ENCODE measurements around the gene SERPING1.

Gene SERPING1

DNA sequence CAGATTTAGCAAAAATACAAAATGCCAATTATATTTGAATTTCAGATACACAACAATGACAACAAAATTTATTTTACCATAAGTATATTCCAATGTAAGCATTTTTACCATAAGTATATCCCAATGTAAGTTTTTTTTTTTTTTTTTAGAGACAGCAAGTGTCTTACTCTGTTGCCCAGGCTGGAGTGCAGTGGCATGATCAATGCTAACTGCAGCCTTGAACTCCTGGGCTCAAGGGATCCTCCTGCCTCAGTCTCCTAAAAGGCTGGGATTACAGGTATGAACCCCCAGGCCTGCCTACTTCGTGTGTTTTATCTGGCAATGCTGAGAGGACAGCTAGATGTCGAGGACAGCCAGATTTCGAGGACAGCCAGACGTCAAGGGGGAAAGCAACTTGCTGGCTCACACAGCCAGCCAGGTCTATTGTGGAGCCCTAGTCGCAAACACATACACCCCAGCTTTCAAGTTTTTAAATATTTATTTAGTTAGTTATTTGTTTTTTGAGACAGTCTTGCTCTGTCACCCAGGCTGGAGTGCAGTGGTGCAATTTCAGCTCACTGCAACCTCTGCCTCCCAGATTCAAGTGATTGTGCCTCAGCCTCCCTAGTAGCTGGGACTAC lies 1.1 kb upstream of the SERPING1 start:
- intact Hi-C loops (cut with DNase I): no loop called here
- DNase-seq: no peak

DNA sequence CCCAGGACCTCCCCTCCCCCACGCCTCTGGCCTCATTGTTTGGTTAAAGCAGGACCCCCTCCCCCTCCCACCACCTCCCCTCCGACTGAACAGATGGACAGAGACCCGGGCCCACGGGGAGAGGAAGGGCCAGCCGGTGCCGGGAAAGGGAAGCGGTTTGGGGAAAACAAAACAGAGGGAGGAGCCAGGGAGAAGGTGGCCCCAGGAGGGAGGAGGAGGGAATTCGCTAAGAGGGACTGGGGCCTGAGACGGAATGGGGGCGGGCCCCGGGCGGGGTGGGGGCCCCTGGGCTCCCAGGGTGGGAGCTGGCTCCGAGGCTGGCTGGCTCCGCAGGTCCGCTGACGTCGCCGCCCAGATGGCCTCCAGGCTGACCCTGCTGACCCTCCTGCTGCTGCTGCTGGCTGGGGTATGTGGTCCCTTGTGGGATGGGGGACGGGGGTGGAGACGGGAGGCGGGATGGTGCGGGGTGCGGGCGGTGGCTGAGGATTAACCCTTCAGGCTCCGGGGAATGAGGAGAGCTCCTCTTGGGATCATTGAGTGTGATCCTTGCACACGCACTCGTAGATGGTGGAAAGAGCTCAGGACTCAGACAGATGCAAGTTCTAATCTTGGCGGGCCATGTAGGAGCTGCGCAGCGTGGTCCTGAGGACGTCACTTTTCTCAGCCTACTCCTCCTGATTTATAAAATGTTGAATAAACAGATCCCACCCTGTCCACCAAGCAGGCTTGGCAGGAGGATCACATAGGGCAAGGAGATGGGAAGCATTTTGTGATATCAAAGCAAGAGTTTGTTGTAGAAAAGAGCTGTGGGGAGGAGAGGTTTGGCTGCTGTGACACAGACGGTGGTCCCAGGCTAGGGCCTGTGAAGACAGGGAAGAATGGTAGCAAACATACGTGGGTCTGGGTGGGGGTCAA lies 688 bp downstream of the SERPING1 start:
- peak; percentile 19 to 93 (median 58) for DNase-seq
- intact Hi-C loops (cut with DNase I): no loop called here

DNA sequence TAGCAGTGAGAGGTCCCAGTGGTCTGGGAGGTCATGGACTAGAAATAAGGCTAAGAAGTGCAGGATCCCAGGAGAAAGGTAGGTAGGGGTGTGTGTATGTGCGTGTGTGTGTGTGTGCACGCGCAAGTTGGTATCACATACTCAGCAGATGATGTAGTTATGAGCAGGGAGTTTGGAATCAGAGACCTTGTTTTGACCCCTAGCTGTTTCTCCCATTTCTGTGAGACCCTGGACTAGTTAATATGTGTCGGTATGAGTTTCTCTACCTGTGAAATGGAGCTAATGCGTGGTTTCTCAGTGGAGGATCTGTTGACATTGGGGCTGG lies 1.3 kb downstream of the SERPING1 start:
- intact Hi-C loops (cut with DNase I): no loop called here
- no peak for DNase-seq

DNA sequence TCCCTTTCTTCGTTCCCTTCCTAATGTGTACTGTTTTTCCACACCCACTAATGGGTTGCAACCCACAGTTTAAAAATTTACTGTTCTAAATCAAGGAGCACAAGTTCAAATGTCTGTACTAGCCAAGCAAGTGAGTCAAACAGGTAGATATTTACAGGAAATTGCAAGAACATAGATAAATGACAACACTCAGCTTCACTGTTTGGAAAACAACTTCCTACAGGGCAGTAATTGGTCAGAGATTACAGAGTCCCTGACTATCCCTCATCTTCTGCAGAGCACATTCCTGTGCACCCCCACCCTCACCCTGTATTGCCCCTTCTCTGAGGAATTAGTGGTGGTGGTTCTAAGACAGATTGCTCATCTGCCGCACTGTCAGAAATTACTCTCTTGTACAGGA lies 1.9 kb downstream of the SERPING1 start:
- intact Hi-C loops (cut with DNase I): no loop called here
- no peak for DNase-seq

DNA sequence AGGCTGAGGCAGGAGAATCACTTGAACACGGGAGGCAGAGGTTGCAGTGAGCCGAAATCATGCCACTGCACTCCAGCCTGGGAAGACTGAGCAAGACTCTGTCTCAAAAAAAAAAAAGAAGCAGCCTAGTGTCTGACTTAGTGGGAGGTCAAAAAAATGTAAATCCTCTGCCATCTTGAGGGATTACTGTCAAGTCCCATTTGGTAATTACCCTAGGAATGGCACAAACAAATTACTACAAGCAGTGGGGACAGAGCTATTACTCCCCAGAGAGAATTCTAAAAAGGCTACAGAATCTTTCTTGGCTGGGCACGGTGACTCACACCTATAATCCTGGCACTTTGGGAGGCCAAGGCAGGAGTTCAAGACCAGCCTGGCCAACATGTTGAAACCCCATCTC lies 3.8 kb downstream of the SERPING1 start:
- intact Hi-C loops (cut with DNase I): no loop called here
- DNase-seq: no peak

DNA sequence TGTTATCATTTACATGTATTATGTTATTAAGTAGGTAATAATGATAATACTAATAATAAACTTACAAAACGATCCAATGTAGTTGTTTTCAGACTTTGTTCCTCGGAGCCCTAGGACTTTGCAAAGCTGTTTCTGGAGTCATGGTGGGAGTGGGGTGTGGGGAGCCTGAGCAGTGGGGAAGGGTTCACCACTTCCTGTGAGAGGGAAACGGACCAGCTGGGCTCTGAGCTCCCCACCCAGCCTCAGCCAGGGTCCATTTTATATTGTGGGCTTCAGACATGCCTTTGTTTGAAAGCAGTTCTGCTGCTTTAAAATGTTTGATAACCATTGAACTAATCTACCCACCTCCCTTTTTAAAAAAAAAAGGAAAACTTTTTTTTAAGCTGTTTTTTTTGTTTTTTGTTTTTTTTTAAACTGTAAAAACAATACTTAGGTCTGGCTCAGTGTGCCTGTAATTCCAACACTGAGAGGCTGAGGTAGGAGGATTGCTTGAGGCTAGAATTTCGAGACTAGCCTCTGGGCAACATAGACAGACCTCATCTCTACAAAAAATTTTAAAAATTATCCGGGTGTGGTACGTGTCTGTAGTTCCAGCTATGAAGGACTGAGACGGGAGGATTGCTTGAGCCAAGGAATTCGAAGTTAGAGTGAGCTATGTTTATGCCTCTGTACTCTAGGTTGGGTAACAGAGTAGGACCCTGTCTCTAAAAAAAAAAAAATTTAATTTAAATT lies 7.0 kb downstream of the SERPING1 start:
- no peak for DNase-seq
- intact Hi-C loops (cut with DNase I): no loop called here

DNA sequence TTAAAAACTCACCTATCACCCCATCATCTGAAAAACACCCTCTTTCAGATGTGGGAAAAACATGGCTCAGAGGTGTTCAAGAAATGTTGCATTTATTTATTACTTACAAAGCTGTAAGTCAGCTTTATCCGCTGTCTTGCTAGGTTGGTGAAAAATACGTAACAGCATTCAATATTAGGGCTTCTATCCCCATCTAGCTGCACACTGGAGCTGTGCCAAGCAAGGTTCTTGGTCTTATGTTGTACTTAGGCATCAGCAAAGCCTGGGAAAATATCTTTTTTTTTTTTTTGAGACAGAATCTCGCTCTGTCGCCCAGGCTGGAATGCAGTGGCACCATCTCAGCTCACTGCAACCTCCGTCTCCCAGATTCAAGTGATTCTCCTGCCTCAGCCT lies 7.5 kb downstream of the SERPING1 start:
- intact Hi-C loops (cut with DNase I): no loop called here
- DNase-seq: no peak

DNA sequence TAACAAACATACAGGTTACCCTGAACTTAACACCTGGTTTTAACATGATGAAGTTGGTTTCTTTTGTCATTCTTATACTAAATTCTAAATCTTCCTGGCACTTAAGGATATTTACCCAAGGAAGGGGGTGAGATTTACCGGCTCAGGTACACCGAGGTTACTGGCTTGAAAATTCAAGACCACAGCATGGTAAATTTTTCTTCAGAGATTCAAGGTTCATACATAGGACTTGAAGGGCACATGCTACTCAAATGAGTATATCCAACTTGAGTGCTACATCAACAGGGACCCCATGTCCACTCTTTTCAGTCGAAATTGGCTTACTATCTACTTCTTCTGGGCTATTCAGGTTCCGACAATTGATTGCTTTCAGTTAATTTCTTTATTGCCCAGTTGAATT lies 12.7 kb downstream of the SERPING1 start:
- DNase-seq: no peak
- intact Hi-C loops (cut with DNase I): no loop called here

DNA sequence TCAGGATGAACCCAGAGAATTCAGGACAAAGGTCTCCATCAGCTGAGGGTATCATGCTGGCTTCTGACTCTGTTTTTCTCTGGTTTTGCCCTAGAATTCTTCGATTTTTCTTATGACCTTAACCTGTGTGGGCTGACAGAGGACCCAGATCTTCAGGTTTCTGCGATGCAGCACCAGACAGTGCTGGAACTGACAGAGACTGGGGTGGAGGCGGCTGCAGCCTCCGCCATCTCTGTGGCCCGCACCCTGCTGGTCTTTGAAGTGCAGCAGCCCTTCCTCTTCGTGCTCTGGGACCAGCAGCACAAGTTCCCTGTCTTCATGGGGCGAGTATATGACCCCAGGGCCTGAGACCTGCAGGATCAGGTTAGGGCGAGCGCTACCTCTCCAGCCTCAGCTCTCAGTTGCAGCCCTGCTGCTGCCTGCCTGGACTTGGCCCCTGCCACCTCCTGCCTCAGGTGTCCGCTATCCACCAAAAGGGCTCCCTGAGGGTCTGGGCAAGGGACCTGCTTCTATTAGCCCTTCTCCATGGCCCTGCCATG lies 16.8 kb downstream of the SERPING1 start:
- DNase-seq: no peak

DNA sequence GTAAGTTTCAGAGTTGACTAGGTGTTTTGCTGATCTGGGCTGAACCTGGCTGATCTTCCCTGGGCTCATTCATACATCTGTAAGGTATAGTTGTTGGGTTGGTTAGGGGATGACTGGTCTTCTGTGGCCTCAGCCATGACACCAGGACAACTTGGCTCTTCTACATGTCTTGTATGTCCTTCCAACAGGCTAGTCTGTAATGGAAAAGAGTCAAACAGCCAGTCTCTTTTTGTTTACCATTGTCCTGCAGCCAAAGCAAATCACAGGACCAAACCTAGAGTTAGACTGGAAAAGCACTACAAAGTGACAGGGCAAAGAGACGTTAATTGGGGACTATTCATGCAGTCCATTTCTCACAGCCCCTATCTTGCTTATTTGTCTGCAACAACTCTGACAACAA lies 17.8 kb downstream of the SERPING1 start:
- intact Hi-C loops (cut with DNase I): no loop called here
- DNase-seq: no peak

More for the DNA sequence above, 16.8 kb downstream of the SERPING1 start:
- intact Hi-C loops (cut with DNase I): no loop called here

DNA sequence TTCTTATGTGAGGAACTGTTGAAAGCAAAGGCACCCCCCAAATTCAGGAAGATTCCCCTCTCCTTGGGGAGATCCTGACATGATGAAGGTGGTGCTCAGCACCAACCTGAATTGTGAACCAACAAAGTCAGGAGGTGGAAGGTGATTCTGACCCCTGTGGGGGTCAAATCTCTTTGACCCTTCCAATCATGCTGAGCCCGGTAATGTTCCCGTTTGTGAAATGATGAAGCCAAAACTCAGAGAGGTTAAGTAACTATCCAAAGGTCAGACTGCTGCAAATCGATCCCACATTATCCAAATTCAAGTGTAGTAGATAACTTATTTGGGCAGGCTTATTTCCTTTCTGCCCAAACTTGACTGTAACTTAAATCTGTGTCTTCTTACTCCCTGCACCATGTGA lies 19.1 kb downstream of the SERPING1 start:
- no peak for DNase-seq
- intact Hi-C loops (cut with DNase I): no loop called here

DNA sequence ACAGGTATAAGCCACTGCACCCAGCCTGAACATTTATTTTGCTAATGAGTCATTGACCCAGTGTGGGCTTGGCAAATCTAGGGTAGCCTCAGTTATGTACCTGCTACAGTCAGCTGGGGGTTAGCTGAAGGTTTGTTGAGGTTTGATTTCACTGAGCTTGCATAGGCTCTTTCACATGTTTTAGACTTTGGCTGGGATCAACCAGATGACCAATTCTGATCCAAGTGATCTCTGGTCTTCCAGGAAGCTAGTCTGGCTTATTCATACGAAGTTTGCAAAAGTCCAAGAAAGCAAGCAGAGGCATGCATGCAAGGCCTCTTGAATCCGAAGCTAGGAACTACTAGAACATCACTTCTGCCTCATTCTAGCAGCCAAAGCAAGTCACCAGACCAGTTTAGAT lies 21.0 kb downstream of the SERPING1 start:
- DNase-seq: no peak
- intact Hi-C loops (cut with DNase I): no loop called here

DNA sequence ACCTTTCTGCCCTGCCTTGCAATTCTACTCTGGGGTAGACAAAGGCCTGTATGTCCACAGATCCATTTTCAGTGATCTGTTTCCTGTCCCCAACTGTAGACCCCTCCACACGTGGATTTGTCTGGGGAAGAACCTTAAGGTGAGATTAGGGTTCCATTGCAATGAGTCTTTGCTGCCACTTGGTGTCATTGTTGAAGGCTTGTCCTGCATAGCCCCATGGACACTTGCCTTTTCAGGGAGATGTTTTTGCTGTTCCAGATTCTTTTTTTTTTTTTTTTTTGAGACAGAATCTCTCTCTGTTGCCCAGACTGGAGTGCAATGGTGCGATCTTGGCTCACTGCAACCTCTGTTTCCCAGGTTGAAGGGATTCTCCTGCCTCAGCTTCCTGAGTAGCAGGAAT lies 21.8 kb downstream of the SERPING1 start:
- DNase-seq: no peak
- intact Hi-C loops (cut with DNase I): no loop called here

DNA sequence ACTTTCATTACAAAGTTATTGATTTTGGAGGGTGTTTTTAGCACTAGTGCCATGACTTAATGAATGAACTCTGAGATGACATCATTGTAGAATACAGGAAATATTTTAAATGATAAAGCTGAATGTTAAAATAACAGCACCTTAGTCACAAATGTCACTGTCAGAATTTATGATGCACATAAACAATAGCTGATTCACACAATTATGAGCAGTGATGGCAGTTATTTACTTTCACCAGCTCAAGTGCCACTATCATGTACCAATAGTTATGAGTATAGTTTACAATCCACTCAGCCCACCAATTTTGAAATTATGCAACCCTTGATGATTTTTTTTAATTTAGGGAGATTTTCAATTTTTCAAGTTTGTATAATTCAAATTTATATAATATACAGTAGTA lies 23.0 kb downstream of the SERPING1 start:
- DNase-seq: no peak
- intact Hi-C loops (cut with DNase I): no loop called here

DNA sequence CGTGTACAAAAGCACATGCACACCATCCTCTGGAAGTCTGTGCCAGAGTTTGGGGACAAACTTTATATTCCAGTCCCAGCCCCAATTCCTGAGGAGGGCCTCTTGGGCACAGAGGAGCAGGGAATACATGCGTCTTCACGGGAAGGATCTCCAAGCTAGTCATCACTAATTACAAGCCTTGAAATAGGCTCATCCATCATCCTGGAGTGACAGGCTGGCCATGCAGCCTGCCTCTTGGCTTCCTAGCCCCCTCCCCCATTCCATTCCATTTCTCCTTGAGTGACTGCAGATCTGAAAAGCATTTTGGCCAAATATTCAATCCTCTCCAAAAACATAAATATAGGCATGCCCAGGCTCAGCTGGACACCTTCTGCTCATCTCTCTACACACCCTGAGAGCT lies 24.8 kb downstream of the SERPING1 start:
- DNase-seq: no peak
- intact Hi-C loops (cut with DNase I): no loop called here

DNA sequence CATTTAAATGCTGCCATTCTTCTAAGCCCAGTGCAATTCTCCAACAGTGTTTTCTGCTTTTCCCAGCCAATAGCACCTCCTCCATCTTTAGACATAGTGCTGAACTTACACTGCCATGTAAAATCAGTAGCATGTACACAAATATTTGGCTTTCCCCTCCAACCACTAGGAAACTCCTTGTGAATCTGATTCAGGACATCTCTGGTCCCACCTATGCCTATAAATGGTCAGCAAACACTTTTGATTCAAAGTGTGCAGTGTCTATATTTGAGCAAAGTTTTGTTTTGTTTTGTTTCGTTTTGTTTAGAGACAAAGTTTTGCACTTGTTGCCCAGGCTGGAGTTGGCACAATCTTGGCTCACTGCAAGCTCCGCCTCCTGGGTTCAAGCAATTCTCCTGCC lies 27.4 kb downstream of the SERPING1 start:
- no peak for DNase-seq
- intact Hi-C loops (cut with DNase I): no loop called here

DNA sequence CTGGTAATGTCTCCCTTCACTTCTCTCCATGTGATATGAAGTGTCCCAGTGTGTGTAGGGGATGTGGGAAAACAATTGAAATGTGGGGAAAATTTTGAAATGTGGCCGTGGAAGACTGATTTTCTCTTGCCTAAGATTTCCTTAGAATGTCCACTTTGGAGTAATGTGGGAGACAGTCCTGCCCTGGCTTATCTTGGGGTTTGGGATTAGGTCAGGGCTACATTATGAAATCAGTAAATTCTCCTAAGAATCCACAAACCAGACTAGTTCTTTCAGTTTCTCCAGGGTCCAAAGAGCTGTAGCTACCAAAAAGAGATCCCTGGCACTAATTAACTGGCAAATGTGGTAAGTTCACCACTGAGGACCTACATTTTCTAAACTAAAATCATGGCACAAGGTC lies 29.4 kb downstream of the SERPING1 start:
- DNase-seq: no peak
- intact Hi-C loops (cut with DNase I): no loop called here

DNA sequence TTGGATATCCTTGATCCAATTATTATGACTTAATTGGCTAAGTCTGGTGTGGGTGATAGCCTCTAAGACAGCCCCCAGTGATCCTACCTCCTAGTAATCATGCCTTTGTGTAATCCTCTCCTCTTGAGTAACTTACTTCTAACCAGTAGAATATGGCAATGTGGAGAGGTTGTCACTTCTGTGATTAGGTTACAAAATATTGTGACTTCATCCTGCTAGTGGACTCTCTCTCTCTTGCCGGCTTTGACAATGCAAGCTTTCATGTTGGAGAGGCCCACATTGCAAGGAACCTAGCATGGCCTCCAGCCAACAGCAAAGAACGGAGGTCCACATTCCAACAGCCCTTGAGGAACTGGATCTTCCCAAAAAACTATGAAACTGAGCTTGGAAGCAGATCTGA lies 32.7 kb downstream of the SERPING1 start:
- DNase-seq: no peak
- intact Hi-C loops (cut with DNase I): no loop called here

DNA sequence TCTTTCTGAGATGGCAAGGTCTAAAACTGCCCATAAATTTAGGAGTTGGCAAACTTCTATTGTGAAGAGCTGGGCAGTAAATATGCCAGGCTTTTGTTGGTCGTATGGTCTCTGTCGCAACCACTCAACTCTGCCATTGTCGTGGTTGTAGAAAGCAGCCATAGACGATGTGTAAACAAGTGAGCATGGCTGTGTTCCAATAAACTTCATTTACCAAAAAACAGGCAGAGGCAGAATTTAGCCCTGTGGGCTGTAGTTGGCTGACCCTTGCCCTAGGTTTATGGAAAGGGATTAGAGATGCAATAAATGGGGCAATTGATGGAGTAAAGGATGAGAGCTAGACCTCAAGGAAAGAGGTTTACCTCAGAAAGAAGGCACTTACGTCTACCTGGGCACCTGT lies 34.6 kb downstream of the SERPING1 start:
- intact Hi-C loops (cut with DNase I): no loop called here

DNA sequence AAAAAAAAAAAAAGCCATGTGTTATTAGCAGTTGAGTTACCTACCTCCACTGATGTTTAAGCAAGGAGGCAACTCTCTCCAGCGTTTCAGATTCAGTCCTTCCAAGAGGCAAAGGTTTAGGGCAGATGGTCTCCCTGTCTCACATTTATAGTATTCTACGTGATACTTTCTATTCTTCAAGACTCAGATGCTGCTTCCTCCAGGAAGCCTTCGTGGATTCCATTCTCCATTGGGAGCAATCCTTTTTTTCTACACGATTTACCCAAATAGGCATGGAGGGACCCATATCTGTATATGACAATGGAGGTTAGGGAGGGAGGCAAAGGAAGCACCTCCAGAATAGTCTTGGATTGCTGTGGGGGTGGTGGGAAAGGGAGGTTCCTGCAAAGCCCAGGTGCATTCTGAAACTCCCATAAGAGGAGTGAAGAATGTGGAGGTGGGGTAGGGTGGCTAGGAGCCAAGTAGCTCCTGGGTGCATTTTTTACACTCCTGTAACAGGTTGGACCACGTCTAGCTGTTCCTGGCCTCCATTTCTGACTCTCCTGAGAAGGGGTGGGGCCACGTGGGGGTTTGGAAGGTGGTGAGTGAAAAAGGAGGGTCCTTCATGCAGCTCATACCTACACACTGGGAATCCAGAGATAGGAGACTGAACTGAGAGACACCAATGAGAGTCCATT lies 36.0 kb downstream of the SERPING1 start:
- DNase-seq: no peak
- intact Hi-C loops (cut with DNase I): no loop called here

More for the DNA sequence above, 34.6 kb downstream of the SERPING1 start:
- no peak for DNase-seq

DNA sequence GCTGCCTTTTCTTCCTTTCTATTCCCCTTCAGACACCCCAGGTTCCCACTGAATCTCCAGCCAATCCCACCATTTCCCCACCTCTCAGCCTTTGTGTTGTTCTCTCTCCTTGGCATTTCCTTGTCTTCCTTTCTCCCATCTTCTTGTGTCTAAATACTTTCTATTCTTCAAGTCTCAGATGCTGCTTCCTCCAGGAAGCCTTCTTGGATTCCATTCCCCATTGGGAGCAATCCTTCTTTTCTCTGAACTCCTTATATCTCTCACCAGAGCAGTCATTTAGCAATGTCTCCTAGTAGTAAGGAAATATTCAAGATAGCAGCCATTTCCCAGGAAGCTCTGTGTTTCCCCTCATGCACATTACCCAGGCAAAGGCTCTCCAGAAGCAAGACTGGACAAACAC lies 36.8 kb downstream of the SERPING1 start:
- intact Hi-C loops (cut with DNase I): no loop called here
- DNase-seq: no peak

All from posterior cingulate gyrus (tissue), 11 donors.